ENCODE data around the gene SP140L.

SP140L gene

GRCh38 chr2:230343747-230344146 is 16.8 kb downstream of the SP140L start:
- no peak overlapping the region for H3K27ac ChIP-seq (ENCODE audit: low read depth, low read length)
- no peaks in the 10 kb centered on the region for H3K36me3 ChIP-seq (ENCODE audit: control insufficient read depth, insufficient read depth, low read length)
- H3K9ac ChIP-seq (ENCODE audit: low read depth, low read length) = no peak overlapping the region
- H3K27me3 ChIP-seq (ENCODE audit: control insufficient read depth, insufficient read depth, low read length) = no peaks in the 10 kb centered on the region
- H3K4me3 ChIP-seq (ENCODE audit: low read depth, low read length) = no peak overlapping the region
- no peaks in the 10 kb centered on the region for H3K4me1 ChIP-seq (ENCODE audit: control insufficient read depth, insufficient read depth, low read length)
- H3K9me3 ChIP-seq (ENCODE audit: control insufficient read depth, insufficient read depth, low read length) = no peaks in the 10 kb centered on the region

GRCh38 chr2:230346465-230346864 is 19.5 kb downstream of the SP140L start:
- Histone ChIP-seq H3K36me3 (ENCODE audit: control insufficient read depth, insufficient read depth, low read length) (no peaks in the 10 kb centered on the region), H3K27me3 (ENCODE audit: control insufficient read depth, insufficient read depth, low read length) (no peaks in the 10 kb centered on the region), H3K4me1 (ENCODE audit: control insufficient read depth, insufficient read depth, low read length) (no peaks in the 10 kb centered on the region), H3K9ac (ENCODE audit: low read depth, low read length) (no peak overlapping the region), H3K4me3 (ENCODE audit: low read depth, low read length) (no peak overlapping the region), H3K9me3 (ENCODE audit: control insufficient read depth, insufficient read depth, low read length) (no peaks in the 10 kb centered on the region), H3K27ac (ENCODE audit: low read depth, low read length) (no peak overlapping the region)

GRCh38 chr2:230346921-230347533 is 20.0 kb downstream of the SP140L start:
- Histone ChIP-seq H3K27me3 (ENCODE audit: control insufficient read depth, insufficient read depth, low read length) (no peaks in the 10 kb centered on the region), H3K4me3 (ENCODE audit: low read depth, low read length) (no peak overlapping the region), H3K9me3 (ENCODE audit: control insufficient read depth, insufficient read depth, low read length) (no peaks in the 10 kb centered on the region), H3K4me1 (ENCODE audit: control insufficient read depth, insufficient read depth, low read length) (no peaks in the 10 kb centered on the region), H3K9ac (ENCODE audit: low read depth, low read length) (no peak overlapping the region), H3K36me3 (ENCODE audit: control insufficient read depth, insufficient read depth, low read length) (no peaks in the 10 kb centered on the region), H3K27ac (ENCODE audit: low read depth, low read length) (no peak overlapping the region)

- Histone ChIP-seq H3K36me3 (ENCODE audit: control insufficient read depth, insufficient read depth, low read length) (no peaks in the 10 kb centered on the region), H3K9ac (ENCODE audit: low read depth, low read length) (no peak overlapping the region), H3K4me1 (ENCODE audit: control insufficient read depth, insufficient read depth, low read length) (no peaks in the 10 kb centered on the region), H3K4me3 (ENCODE audit: low read depth, low read length) (no peak overlapping the region), H3K27me3 (ENCODE audit: control insufficient read depth, insufficient read depth, low read length) (no peaks in the 10 kb centered on the region), H3K9me3 (ENCODE audit: control insufficient read depth, insufficient read depth, low read length) (no peaks in the 10 kb centered on the region), H3K27ac (ENCODE audit: low read depth, low read length) (no peak overlapping the region)
Observed at GRCh38 chr2:230347659-230348305, 20.8 kb downstream of the SP140L start.

GRCh38 chr2:230348787-230349186 is 21.8 kb downstream of the SP140L start:
- Histone ChIP-seq H3K4me3 (ENCODE audit: low read depth, low read length) (no peak overlapping the region), H3K36me3 (ENCODE audit: control insufficient read depth, insufficient read depth, low read length) (no peaks in the 10 kb centered on the region), H3K9me3 (ENCODE audit: control insufficient read depth, insufficient read depth, low read length) (no peaks in the 10 kb centered on the region), H3K4me1 (ENCODE audit: control insufficient read depth, insufficient read depth, low read length) (no peaks in the 10 kb centered on the region), H3K27me3 (ENCODE audit: control insufficient read depth, insufficient read depth, low read length) (no peaks in the 10 kb centered on the region), H3K9ac (ENCODE audit: low read depth, low read length) (no peak overlapping the region), H3K27ac (ENCODE audit: low read depth, low read length) (no peak overlapping the region)

GRCh38 chr2:230356084-230356483 is 29.1 kb downstream of the SP140L start:
- H3K27me3 ChIP-seq (ENCODE audit: control insufficient read depth, insufficient read depth, low read length) = no peaks in the 10 kb centered on the region

GRCh38 chr2:230358305-230358704 is 31.3 kb downstream of the SP140L start:
- H3K9ac ChIP-seq (ENCODE audit: low read depth, low read length) = no peak overlapping the region
- no peaks in the 10 kb centered on the region for H3K36me3 ChIP-seq (ENCODE audit: control insufficient read depth, insufficient read depth, low read length)
- H3K27me3 ChIP-seq (ENCODE audit: control insufficient read depth, insufficient read depth, low read length) = no peaks in the 10 kb centered on the region
- H3K27ac ChIP-seq (ENCODE audit: low read depth, low read length) = no peak overlapping the region
- H3K4me1 ChIP-seq (ENCODE audit: control insufficient read depth, insufficient read depth, low read length) = peaks cover 4% of the 10 kb centered on the region; the same call in 1 of the 2 replicates
- no peak overlapping the region for H3K4me3 ChIP-seq (ENCODE audit: low read depth, low read length)
- no peaks in the 10 kb centered on the region for H3K9me3 ChIP-seq (ENCODE audit: control insufficient read depth, insufficient read depth, low read length)

More at GRCh38 chr2:230356084-230356483, 29.1 kb downstream of the SP140L start:
- Histone ChIP-seq H3K4me3 (ENCODE audit: low read depth, low read length) (no peak overlapping the region), H3K4me1 (ENCODE audit: control insufficient read depth, insufficient read depth, low read length) (peaks cover 4% of the 10 kb centered on the region; the same call in 1 of the 2 replicates), H3K9ac (ENCODE audit: low read depth, low read length) (no peak overlapping the region), H3K27ac (ENCODE audit: low read depth, low read length) (no peak overlapping the region), H3K36me3 (ENCODE audit: control insufficient read depth, insufficient read depth, low read length) (no peaks in the 10 kb centered on the region), H3K9me3 (ENCODE audit: control insufficient read depth, insufficient read depth, low read length) (no peaks in the 10 kb centered on the region)

- Histone ChIP-seq H3K27me3 (ENCODE audit: control insufficient read depth, insufficient read depth, low read length) (no peaks in the 10 kb centered on the region), H3K27ac (ENCODE audit: low read depth, low read length) (no peak overlapping the region), H3K9ac (ENCODE audit: low read depth, low read length) (no peak overlapping the region), H3K4me1 (ENCODE audit: control insufficient read depth, insufficient read depth, low read length) (peaks cover 4% of the 10 kb centered on the region; the same call in 1 of the 2 replicates), H3K9me3 (ENCODE audit: control insufficient read depth, insufficient read depth, low read length) (no peaks in the 10 kb centered on the region), H3K36me3 (ENCODE audit: control insufficient read depth, insufficient read depth, low read length) (no peaks in the 10 kb centered on the region), H3K4me3 (ENCODE audit: low read depth, low read length) (no peak overlapping the region)
Observed at GRCh38 chr2:230360028-230360427, 33.0 kb downstream of the SP140L start.

GRCh38 chr2:230362030-230362691 is 35.2 kb downstream of the SP140L start:
- Histone ChIP-seq H3K9me3 (ENCODE audit: control insufficient read depth, insufficient read depth, low read length) (no peaks in the 10 kb centered on the region), H3K27ac (ENCODE audit: low read depth, low read length) (no peak overlapping the region), H3K36me3 (ENCODE audit: control insufficient read depth, insufficient read depth, low read length) (no peaks in the 10 kb centered on the region), H3K4me1 (ENCODE audit: control insufficient read depth, insufficient read depth, low read length) (no peaks in the 10 kb centered on the region), H3K9ac (ENCODE audit: low read depth, low read length) (no peak overlapping the region), H3K4me3 (ENCODE audit: low read depth, low read length) (no peak overlapping the region), H3K27me3 (ENCODE audit: control insufficient read depth, insufficient read depth, low read length) (no peaks in the 10 kb centered on the region)

- Histone ChIP-seq H3K27ac (ENCODE audit: low read depth, low read length) (no peak overlapping the region), H3K9me3 (ENCODE audit: control insufficient read depth, insufficient read depth, low read length) (no peaks in the 10 kb centered on the region), H3K9ac (ENCODE audit: low read depth, low read length) (no peak overlapping the region), H3K4me3 (ENCODE audit: low read depth, low read length) (no peak overlapping the region), H3K4me1 (ENCODE audit: control insufficient read depth, insufficient read depth, low read length) (no peaks in the 10 kb centered on the region), H3K36me3 (ENCODE audit: control insufficient read depth, insufficient read depth, low read length) (no peaks in the 10 kb centered on the region), H3K27me3 (ENCODE audit: control insufficient read depth, insufficient read depth, low read length) (no peaks in the 10 kb centered on the region)
Observed at GRCh38 chr2:230382108-230382507, 55.1 kb downstream of the SP140L start.

- Histone ChIP-seq H3K9me3 (ENCODE audit: control insufficient read depth, insufficient read depth, low read length) (no peaks in the 10 kb centered on the region), H3K36me3 (ENCODE audit: control insufficient read depth, insufficient read depth, low read length) (no peaks in the 10 kb centered on the region), H3K27me3 (ENCODE audit: control insufficient read depth, insufficient read depth, low read length) (no peaks in the 10 kb centered on the region), H3K27ac (ENCODE audit: low read depth, low read length) (no peak overlapping the region), H3K4me3 (ENCODE audit: low read depth, low read length) (no peak overlapping the region), H3K4me1 (ENCODE audit: control insufficient read depth, insufficient read depth, low read length) (no peaks in the 10 kb centered on the region), H3K9ac (ENCODE audit: low read depth, low read length) (no peak overlapping the region)
Observed at GRCh38 chr2:230383453-230383852, 56.5 kb downstream of the SP140L start.

All from HUES48 (cell line).